PC-9 (cell line): ENCODE results near the gene GSTO2. TPM values are rescaled to one million over a fixed set of nuclear protein-coding genes. Genes with fewer than 3 reads are reported as not detected.
"Not testable (repeated sequence)": the region's sequence is repeated elsewhere in the genome, so short reads cannot be mapped to it uniquely, and the experiment has no call there.

Experiments used
- BruUV-seq: library from RNA; stranded (reverse); fragments of 400-500 nt; replicated peaks from 2 replicates; lab custom pipeline; 2021; lab: Mats Ljungman, UMichigan
- CTCF ChIA-PET: fragments of 300-600 bp; sonication (Branson Sonifier 250); formaldehyde crosslinking; loops from one replicate; lab custom pipeline; 2022; ENCODE audit warnings: antibody characterized with exemption; lab: Charles Lee
- POLR2A ChIA-PET: fragments of 300-600 bp; sonication (Branson Sonifier 250); formaldehyde crosslinking; loops from one replicate; lab custom pipeline; 2022; ENCODE audit warnings: antibody characterized with exemption; ENCODE audit not compliant: unreplicated experiment; lab: Charles Lee
- DNase-seq, 2 experiments: peaks; one replicate each; pipeline versions ENCODE4 v3.0.0 to v3.0.0-alpha.2; 2015 to 2022; ENCODE audit warnings: mixed read lengths in 1 of 2
- H2AFZ ChIP-seq: fragments of 200-600 bp; sonication (generic); 2 replicates; pipeline ENCODE4 v1.8.1; 2017; ENCODE audit warnings: antibody characterized with exemption
- H3F3A ChIP-seq: fragments of 200-600 bp; sonication (generic); 2 replicates; pipeline ENCODE4 v1.8.1; 2017; ENCODE audit warnings: antibody characterized with exemption, mild to moderate bottlenecking, low read depth; ENCODE audit not compliant: insufficient read depth
- H3K27ac ChIP-seq: fragments of 200-600 bp; sonication (generic); 2 replicates; pipeline ENCODE4 v1.6.1; 2016; ENCODE audit warnings: mixed run types
- H3K27me3 ChIP-seq: fragments of 200-600 bp; sonication (generic); 2 replicates; pipeline ENCODE4 v1.6.1; 2016; ENCODE audit warnings: low read depth, mixed run types; ENCODE audit not compliant: insufficient read depth
- H3K36me3 ChIP-seq: fragments of 200-600 bp; sonication (generic); 2 replicates; pipeline ENCODE4 v1.6.1; 2016; ENCODE audit warnings: low read depth, mixed run types
- H3K4me1 ChIP-seq: fragments of 200-600 bp; sonication (generic); replicated peaks from 2 replicates; pipeline ENCODE4 v1.6.1; 2016; ENCODE audit warnings: mixed run types; ENCODE audit not compliant: insufficient read depth
- H3K4me2 ChIP-seq: fragments of 200-600 bp; sonication (generic); 2 replicates; pipeline ENCODE4 v1.6.1; 2017; ENCODE audit warnings: mixed run types
- H3K4me3 ChIP-seq: fragments of 200-600 bp; sonication (generic); 2 replicates; pipeline ENCODE4 v1.6.1; 2016; ENCODE audit warnings: mixed run types
- H3K79me2 ChIP-seq: fragments of 200-600 bp; sonication (generic); 2 replicates; pipeline ENCODE4 v1.6.1; 2017; ENCODE audit warnings: low read depth, mixed run types
- H3K9me2 ChIP-seq: fragments of 200-600 bp; sonication (generic); 2 replicates; pipeline ENCODE4 v1.8.1; 2017; ENCODE audit warnings: mild to moderate bottlenecking; ENCODE audit not compliant: insufficient read depth
- H3K9me3 ChIP-seq: fragments of 200-600 bp; sonication (generic); 2 replicates; pipeline ENCODE4 v1.8.1; 2016; ENCODE audit warnings: low read depth; ENCODE audit not compliant: insufficient read depth
- H4K20me1 ChIP-seq: fragments of 200-600 bp; sonication (generic); 2 replicates; pipeline ENCODE4 v1.8.1; 2017; ENCODE audit not compliant: insufficient read depth
- EZH2 ChIP-seq: fragments of 200-600 bp; sonication (generic); IDR thresholded peaks from 2 replicates; pipeline ENCODE4 v1.8.0; 2017; ENCODE audit warnings: antibody characterized with exemption, low read depth
- intact Hi-C: fragments of 100-400 bp; cut with micrococcal nuclease; formaldehyde crosslinking; loops from one replicate; pipeline ENCODE4 v1.10.0; 2022; ENCODE audit not compliant: unreplicated experiment
- total RNA-seq: library from RNA; stranded (reverse); gene quantifications from 2 replicates; pipeline ENCODE4 v1.2.3, GENCODE V29; 2021
- TF ChIP-seq, protein P1 (sequence below): fragments of 200-600 bp; sonication (generic); conservative IDR thresholded peaks from 2 replicates; pipeline ENCODE4 v1.6.1; 2017; ENCODE audit warnings: mixed run types, antibody characterized with exemption, mild to moderate bottlenecking, moderate library complexity

The GSTO2 gene
- total RNA-seq, 1 experiment from 2014 or later, result 3.3 TPM

DNA sequence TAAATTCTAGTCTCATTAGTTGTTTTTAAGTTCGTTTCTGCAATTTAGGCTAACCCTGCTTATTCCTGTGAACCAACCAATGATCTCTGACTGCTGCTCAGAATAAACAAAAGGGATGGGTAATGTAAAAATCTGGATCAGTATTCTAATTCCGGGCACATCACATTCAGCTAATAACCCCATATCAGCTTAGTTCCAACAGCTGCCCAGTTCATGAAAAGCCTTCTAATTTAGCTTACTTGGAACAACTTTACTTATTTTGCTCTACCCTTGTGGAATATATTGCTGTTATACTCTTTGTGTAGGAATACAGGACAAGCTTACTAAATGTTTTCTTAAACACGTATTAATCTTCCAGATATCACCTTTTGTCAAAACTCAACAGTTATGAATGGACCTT lies 33.2 kb upstream of the GSTO2 start:
- H3K9me2 ChIP-seq, result no peaks in the 10 kb centered on the region
- no peaks in the 10 kb centered on the region for H3K9me3 ChIP-seq
- no peaks in the 10 kb centered on the region for H4K20me1 ChIP-seq
- no peak for DNase-seq
- H3F3A ChIP-seq, result no peaks in the 10 kb centered on the region
- POLR2A ChIA-PET, result no interaction called here
- H3K27ac ChIP-seq, result no peak overlapping the region
- intact Hi-C loops, result no loop called here
- CTCF ChIA-PET, result no interaction called here
- no peaks in the 10 kb centered on the region for H3K36me3 ChIP-seq
- H3K4me2 ChIP-seq, result no peak overlapping the region
- no peaks in the 10 kb centered on the region for H3K27me3 ChIP-seq
- no peak overlapping the region for H2AFZ ChIP-seq
- no TSS peak for BruUV-seq
- no peak overlapping the region for H3K4me3 ChIP-seq
- TF ChIP-seq EZH2, result no peak
- TF ChIP-seq, protein P1, sequence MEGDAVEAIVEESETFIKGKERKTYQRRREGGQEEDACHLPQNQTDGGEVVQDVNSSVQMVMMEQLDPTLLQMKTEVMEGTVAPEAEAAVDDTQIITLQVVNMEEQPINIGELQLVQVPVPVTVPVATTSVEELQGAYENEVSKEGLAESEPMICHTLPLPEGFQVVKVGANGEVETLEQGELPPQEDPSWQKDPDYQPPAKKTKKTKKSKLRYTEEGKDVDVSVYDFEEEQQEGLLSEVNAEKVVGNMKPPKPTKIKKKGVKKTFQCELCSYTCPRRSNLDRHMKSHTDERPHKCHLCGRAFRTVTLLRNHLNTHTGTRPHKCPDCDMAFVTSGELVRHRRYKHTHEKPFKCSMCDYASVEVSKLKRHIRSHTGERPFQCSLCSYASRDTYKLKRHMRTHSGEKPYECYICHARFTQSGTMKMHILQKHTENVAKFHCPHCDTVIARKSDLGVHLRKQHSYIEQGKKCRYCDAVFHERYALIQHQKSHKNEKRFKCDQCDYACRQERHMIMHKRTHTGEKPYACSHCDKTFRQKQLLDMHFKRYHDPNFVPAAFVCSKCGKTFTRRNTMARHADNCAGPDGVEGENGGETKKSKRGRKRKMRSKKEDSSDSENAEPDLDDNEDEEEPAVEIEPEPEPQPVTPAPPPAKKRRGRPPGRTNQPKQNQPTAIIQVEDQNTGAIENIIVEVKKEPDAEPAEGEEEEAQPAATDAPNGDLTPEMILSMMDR, result no peak
- H3K4me1 ChIP-seq, result 0 out of 2 replicates have a peak, but pooled peaks cover 6% of the 10 kb centered on the region
- no peaks in the 10 kb centered on the region for H3K79me2 ChIP-seq

DNA sequence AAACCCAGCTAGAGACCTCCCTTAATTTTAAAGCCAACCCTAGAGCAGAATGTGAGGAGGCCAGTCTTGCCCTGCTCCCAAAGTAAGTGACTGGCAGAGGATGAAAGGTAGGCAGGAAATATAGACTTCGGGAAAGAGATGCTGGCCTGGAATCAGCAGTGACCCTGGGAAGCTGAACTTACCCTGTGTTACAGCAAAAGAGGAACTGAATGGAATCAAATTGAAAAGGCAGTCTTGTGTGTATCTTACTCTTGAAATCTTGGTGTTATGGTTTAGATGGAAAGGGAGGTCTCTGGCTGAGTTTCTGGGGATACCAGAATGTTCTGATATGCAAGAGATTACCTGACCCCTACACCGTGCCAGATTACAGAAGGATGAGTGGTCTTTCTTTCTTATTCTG lies 28.9 kb upstream of the GSTO2 start:
- ChIA-PET POLR2A (no interaction called here), CTCF (no interaction called here)
- no TSS peak for BruUV-seq
- no peaks in the 10 kb centered on the region for H3K9me2 ChIP-seq
- H3K79me2 ChIP-seq, result no peaks in the 10 kb centered on the region
- no peak overlapping the region for H3K4me2 ChIP-seq
- H3K4me1 ChIP-seq, result no peaks in the 10 kb centered on the region
- intact Hi-C loops, result no loop called here
- no peaks in the 10 kb centered on the region for H4K20me1 ChIP-seq
- no peak overlapping the region for H3K4me3 ChIP-seq
- no peaks in the 10 kb centered on the region for H3K9me3 ChIP-seq
- no peaks in the 10 kb centered on the region for H3F3A ChIP-seq
- no peak overlapping the region for H2AFZ ChIP-seq
- no peaks in the 10 kb centered on the region for H3K36me3 ChIP-seq
- no peak overlapping the region for H3K27ac ChIP-seq
- no peaks in the 10 kb centered on the region for H3K27me3 ChIP-seq
- TF ChIP-seq, protein P1, result no peak
- no peak for TF ChIP-seq EZH2
- DNase-seq, result no peak

DNA sequence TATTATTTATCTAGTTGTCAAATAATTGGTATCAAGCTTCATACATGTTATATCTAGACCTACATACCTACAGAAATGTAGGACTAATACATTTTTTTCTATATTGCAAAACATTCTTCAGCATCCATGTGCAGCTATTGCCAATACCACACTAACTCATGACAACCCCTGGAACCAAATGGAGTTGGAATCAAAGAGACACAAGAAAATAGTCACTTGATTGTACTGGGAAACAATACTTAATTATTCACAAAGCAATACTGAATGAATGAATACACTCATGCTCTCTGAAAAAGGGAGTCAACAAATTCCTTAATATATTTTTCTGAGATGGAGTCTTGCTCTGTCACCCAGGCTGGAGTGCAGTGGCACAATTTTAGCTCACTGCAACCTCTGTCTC lies 26.4 kb upstream of the GSTO2 start:
- ChIA-PET CTCF (no interaction called here), POLR2A (no interaction called here)
- H3K79me2 ChIP-seq, result no peaks in the 10 kb centered on the region
- DNase-seq, result no peak
- H3K36me3 ChIP-seq, result no peaks in the 10 kb centered on the region
- H3K27ac ChIP-seq, result no peak overlapping the region
- H3K9me3 ChIP-seq, result no peaks in the 10 kb centered on the region
- no peaks in the 10 kb centered on the region for H4K20me1 ChIP-seq
- no TSS peak for BruUV-seq
- H3K4me2 ChIP-seq, result no peak overlapping the region
- no peak overlapping the region for H2AFZ ChIP-seq
- no peak for TF ChIP-seq EZH2
- TF ChIP-seq, protein P1, result no peak
- H3K27me3 ChIP-seq, result no peaks in the 10 kb centered on the region
- no peaks in the 10 kb centered on the region for H3K9me2 ChIP-seq
- 0 out of 2 replicates have a peak, but pooled peaks cover 2% of the 10 kb centered on the region for H3F3A ChIP-seq
- no peak overlapping the region for H3K4me3 ChIP-seq
- intact Hi-C loops, result no loop called here
- no peaks in the 10 kb centered on the region for H3K4me1 ChIP-seq

DNA sequence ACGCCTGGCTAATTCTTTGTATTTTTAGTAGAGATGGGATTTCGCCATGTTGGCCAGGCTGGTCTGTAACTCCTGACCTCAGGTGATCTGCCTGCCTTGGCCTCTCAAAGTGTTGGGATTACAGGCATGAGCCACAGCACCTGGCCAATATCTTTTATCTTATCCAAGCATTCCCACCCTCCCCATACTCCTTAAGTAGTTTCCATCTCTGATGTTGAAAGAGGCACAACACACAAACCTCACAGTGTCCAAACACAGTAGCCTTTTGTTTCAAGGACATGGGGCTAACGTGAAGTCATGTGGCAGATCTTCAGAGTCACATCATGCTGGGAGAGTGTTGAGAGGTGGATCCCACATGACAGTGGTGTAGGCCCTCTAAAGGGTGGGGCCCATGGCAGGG lies 26.0 kb upstream of the GSTO2 start:
- not testable (repeated sequence) for H2AFZ ChIP-seq, DNase-seq

More for the DNA sequence above, 26.0 kb upstream of the GSTO2 start:
- H3K9me2 ChIP-seq, H4K20me1 ChIP-seq, H3K4me2 ChIP-seq, intact Hi-C loops, H3K27ac ChIP-seq, H3K4me1 ChIP-seq, H3K79me2 ChIP-seq, H3F3A ChIP-seq, POLR2A ChIA-PET, H3K36me3 ChIP-seq, CTCF ChIA-PET, BruUV-seq, H3K27me3 ChIP-seq, H3K4me3 ChIP-seq, H3K9me3 ChIP-seq: not testable (repeated sequence)
